GM18511 (cell line): ENCODE measurements around the gene MCAT.
A peak's percentile ranks its signal among the peaks of the same experiment; 100 is the strongest.

Experiments used
- ATAC-seq: cut with Tn5 transposase; IDR thresholded peaks from one replicate; pipeline ENCODE4 v1.9.1; 2021; ENCODE audit warnings: mild to moderate bottlenecking, moderate library complexity; ENCODE audit not compliant: unreplicated experiment

MCAT gene

GRCh38 chr22:43098356-43098755 lies 44.8 kb downstream of the MCAT start:
- no peak for ATAC-seq

- no peak for ATAC-seq
Observed at GRCh38 chr22:43096420-43096819, 46.8 kb downstream of the MCAT start.

DNA sequence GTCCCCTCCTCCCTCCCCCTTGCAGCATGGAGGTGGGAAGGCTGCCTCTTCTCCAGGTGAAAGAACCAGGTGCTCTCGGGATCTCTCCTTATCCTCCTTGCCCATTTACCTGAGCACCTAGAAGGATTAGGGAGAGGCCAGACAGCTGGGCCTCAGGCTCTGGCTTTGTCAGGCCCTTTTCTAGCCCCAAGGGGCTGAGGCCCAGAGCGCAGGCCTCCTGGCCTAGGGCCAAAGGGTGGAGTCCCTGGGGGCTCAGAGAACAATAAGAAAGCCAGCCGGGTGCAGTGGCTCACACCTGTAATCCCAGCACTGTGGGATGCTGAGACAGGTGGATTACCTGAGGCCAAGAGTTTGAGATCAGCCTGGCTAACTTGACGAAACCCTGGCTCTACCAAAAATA lies 48.6 kb downstream of the MCAT start:
- ATAC-seq, result no peak

DNA sequence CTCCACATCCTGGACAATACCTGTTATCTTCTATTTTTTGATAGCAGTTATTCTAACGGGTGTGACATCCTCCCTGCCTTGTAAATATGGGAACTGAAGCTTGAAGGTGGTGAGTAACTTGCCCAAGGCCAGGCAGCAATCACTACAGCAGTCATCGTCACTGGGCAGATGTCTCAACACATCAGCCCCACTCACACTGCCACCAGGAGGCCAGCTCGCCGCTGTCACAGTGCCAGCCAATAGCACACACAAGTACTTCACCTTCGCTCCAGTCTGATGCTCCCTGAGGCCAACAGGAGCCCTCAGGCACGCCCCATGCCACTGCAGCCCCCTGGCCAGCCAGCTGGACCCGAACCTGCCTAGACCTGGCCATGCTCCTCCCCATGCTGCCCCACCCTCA lies 49.1 kb downstream of the MCAT start:
- ATAC-seq, result no peak

DNA sequence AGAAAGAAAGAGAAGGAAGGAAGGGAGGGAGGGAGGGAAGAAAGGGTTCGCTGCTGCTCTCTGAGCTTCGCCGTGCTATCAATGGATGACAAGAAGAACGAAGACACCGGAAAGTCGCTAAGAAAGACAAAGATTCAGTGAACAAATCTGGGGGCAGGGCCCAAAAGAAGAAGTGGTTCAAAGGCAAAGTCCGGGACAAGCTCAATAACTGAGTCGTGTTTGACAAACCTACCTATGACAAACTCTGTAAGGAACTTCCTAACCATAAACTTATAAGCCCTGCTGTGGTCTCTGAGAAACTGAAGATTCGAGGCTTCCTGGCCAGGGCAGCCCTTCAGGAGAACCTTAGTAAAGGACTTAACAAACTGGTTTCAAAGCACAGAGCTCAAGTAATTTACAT lies 51.1 kb downstream of the MCAT start:
- no peak for ATAC-seq

DNA sequence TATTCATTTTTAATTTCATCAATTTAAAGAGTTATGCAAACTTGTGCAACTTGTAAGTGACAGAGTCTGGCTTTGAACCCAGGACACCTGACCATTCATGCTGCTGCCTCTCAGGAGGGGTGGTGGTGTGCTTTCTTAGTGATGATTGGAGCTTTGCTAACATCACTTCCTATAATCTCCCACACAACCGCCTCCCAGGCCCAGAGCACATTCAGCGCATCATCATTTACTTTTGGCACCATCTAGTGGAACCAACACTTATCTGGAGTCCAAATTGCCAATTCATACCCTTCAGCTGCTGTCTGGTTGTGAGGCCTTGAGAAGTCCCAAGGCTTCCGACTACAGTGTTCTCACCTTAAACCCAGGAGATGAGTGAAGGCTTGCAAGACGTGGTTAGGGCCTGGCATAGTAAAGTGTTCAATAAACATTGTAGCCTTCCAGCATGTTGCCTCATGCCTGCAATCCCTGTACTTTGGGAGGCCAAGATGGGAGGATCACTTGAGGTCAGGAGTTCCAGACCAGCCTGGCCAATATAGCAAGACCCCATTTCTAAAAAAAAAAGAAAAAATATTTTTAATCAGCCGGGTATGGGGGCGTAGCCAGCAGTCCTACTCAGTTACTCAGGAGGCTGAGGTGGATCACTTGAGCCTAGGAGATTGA lies 52.9 kb downstream of the MCAT start:
- ATAC-seq, result no peak

DNA sequence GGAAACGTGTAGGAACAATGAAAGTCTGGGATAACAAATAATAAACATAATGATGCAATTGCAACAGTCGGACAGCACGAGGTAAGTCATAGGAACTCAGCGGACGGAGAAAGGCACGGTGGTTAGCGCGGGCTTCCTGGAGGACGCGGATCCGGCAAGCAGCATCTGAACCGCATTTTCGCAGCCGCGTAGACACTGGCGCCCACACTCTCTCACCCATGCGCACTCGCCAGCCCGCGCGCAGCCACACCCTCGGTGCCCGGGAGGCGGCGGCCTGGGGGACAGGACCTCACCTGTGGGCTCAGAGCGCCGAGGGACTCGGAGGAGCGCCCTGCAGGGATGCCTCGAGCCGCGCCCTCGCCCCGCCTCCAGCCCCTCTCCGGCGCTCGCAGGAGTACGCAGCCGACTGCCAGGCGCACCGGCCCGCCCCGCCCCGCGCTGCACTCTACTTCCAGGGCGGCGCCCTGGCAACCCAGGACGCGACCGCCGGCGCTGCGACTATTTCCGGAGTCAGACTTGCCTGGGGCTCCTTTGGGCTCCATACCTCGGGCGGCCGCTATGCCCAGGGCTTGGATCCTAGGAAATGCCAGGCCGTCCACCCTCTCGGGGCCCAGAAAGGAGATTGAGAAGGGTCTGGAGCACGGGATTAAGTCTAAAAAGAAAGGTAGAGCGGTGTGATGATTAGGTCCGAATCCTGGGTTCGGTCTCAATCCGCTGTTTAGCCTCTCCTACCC lies 54.0 kb downstream of the MCAT start, which contains the start of gene TTLL1:
Gene TTLL1 (minus strand): TSS at position 408 of the 734 bp plus-strand sequence. CDS start 13,805 bp downstream, outside the sequence.
- ATAC-seq, result peak; percentile 79

DNA sequence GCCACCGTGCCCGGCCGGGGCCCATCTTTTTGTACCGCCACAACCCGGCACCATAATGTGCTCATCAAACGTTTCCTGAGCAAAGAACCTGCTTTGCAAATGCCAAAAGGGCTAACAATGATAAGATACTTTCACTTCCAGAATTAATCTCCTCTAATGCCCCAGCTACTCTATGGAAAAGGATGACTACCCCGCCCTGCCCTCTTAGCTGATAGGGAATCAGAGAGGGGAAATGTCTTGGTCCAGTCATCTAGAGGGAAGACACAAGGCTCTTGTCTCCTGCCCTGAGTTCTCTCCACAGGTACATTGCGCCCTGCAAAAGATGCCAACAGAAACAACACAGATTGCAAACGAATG lies 54.6 kb downstream of the MCAT start:
- no peak for ATAC-seq

GRCh38 chr22:43085658-43086606 lies 57.3 kb downstream of the MCAT start:
- ATAC-seq, result peak; percentile 37
